MM.1S (cell line): ENCODE results near the gene MICALL2.

Experiments used
- DNase-seq: peaks from one replicate; pipeline ENCODE4 v3.0.0-alpha.2; 2015
- H2AFZ ChIP-seq: fragments of 300-600 bp; sonication (generic); 2 replicates; pipeline ENCODE4 v1.6.0; 2016; ENCODE audit warnings: antibody characterized with exemption, low read length
- H3F3A ChIP-seq: fragments of 300-600 bp; sonication (generic); 2 replicates; pipeline ENCODE4 v1.6.1; 2016; ENCODE audit warnings: mild to moderate bottlenecking, antibody characterized with exemption, low read length, moderate library complexity, mixed read lengths; ENCODE audit not compliant: insufficient read depth
- H3K27ac ChIP-seq: fragments of 300-600 bp; sonication (generic); 2 replicates; pipeline ENCODE4 v1.5.1; 2016; ENCODE audit warnings: mild to moderate bottlenecking, low read length
- H3K27me3 ChIP-seq: fragments of 300-600 bp; sonication (generic); replicated peaks from 2 replicates; pipeline ENCODE4 v1.6.0; 2016; ENCODE audit warnings: low read length; ENCODE audit not compliant: insufficient read depth
- H3K36me3 ChIP-seq: fragments of 300-600 bp; sonication (generic); replicated peaks from 2 replicates; pipeline ENCODE4 v1.6.1; 2016; ENCODE audit warnings: mild to moderate bottlenecking, low read length, mixed read lengths; ENCODE audit not compliant: insufficient read depth
- H3K4me1 ChIP-seq: fragments of 300-600 bp; sonication (generic); 2 replicates; pipeline ENCODE4 v1.6.1; 2016; ENCODE audit warnings: low read length, mixed read lengths
- H3K4me2 ChIP-seq: fragments of 300-600 bp; sonication (generic); 2 replicates; pipeline ENCODE4 v1.6.0; 2016; ENCODE audit warnings: low read depth, low read length
- H3K4me3 ChIP-seq: fragments of 300-600 bp; sonication (generic); 2 replicates; pipeline ENCODE4 v1.5.1; 2016; ENCODE audit warnings: low read length, mixed read lengths
- H3K79me2 ChIP-seq: fragments of 300-600 bp; sonication (generic); 2 replicates; pipeline ENCODE4 v1.6.1; 2016; ENCODE audit warnings: mixed run types, low read length, mixed read lengths
- H3K9ac ChIP-seq: fragments of 300-600 bp; sonication (generic); 2 replicates; pipeline ENCODE4 v1.6.1; 2016; ENCODE audit warnings: low read length, mixed read lengths
- H3K9me2 ChIP-seq: fragments of 300-600 bp; sonication (generic); replicated peaks from 2 replicates; pipeline ENCODE4 v1.6.1; 2016; ENCODE audit warnings: mild to moderate bottlenecking, low read length, mixed read lengths; ENCODE audit not compliant: insufficient read depth
- H3K9me3 ChIP-seq: fragments of 300-600 bp; sonication (generic); replicated peaks from 2 replicates; pipeline ENCODE4 v1.6.1; 2016; ENCODE audit warnings: mild to moderate bottlenecking, low read length, mixed read lengths; ENCODE audit not compliant: insufficient read depth
- H4K20me1 ChIP-seq: fragments of 300-600 bp; sonication (generic); 2 replicates; pipeline ENCODE4 v1.6.1; 2016; ENCODE audit warnings: mild to moderate bottlenecking, low read length, moderate library complexity, mixed read lengths; ENCODE audit not compliant: insufficient read depth
- EZH2 ChIP-seq: fragments of 300-600 bp; sonication (generic); optimal IDR thresholded peaks from 2 replicates; pipeline ENCODE3; 2017; ENCODE audit warnings: low read depth, mild to moderate bottlenecking, antibody characterized with exemption, low read length, mixed read lengths
- EZH2phosphoT487 ChIP-seq: fragments of 300-600 bp; sonication (generic); IDR thresholded peaks from 2 replicates; pipeline ENCODE4 v1.6.1; 2018; ENCODE audit warnings: antibody characterized with exemption, low read length
- TF ChIP-seq, protein P1 (sequence below): fragments of 300-600 bp; sonication (generic); IDR thresholded peaks from 2 replicates; pipeline ENCODE4 v1.5.1; 2016; ENCODE audit warnings: antibody characterized with exemption, low read length, mixed read lengths

MICALL2 gene

DNA sequence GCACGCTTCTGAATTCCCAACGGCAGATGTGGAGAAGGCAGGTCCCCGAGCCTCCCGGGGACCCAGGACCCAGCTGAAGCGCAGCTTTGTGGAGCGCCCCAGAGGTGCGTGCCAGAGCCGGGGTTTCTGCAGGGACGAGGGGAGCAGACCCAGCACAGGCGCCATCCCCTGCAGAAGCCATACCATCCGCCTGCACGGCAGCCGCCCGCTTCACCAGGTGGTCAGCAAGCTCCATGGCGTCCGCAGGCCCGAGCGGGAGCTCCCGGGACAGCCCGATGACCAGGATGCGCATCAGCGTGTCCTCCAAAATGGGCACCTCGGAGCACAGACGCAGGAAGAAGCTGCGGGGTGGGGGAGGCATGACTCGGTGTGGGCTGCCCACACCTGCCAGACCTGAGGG lies 34.3 kb upstream of the MICALL2 start:
- Histone ChIP-seq H3K9ac (no peak overlapping the region), H4K20me1 (no peaks in the 10 kb centered on the region), H3K79me2 (no peaks in the 10 kb centered on the region), H3K9me2 (no peaks in the 10 kb centered on the region), H3K4me1 (no peaks in the 10 kb centered on the region), H3K27me3 (no peaks in the 10 kb centered on the region), H3K9me3 (no peaks in the 10 kb centered on the region), H2AFZ (no peak overlapping the region), H3F3A (no peaks in the 10 kb centered on the region), H3K4me3 (no peak overlapping the region), H3K36me3 (no peaks in the 10 kb centered on the region), H3K27ac (no peak overlapping the region), H3K4me2 (no peak overlapping the region)
- no peak for DNase-seq
- TF ChIP-seq EZH2phosphoT487: no peak
- no peak for TF ChIP-seq EZH2

DNA sequence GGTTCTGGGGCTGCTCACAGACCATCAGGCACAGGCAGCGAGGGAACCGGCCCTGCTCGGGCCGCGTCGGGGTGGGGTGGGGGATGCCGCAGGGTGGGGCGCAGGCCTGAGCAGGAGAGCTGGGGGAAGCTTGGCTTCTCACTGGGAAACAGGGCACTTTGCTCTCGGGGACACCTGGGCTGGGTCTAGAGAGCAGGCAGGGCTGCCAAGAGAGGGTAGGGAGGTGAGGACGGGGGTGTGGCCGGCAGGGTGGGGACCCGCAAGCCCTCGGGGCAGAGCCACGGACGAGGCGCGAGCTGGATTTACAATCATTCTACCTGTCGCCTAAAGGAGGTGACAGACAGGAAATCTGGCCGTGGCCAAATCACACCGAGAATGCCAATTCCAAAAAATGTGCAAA lies 33.9 kb upstream of the MICALL2 start:
- Histone ChIP-seq H3K4me3 (no peak overlapping the region), H3K27ac (no peak overlapping the region), H3K4me2 (no peak overlapping the region), H2AFZ (no peak overlapping the region), H3K79me2 (no peaks in the 10 kb centered on the region), H3K4me1 (no peaks in the 10 kb centered on the region), H3K36me3 (no peaks in the 10 kb centered on the region), H3K9me3 (no peaks in the 10 kb centered on the region), H3K9ac (no peak overlapping the region), H3K9me2 (no peaks in the 10 kb centered on the region), H4K20me1 (no peaks in the 10 kb centered on the region), H3F3A (no peaks in the 10 kb centered on the region), H3K27me3 (no peaks in the 10 kb centered on the region)
- TF ChIP-seq EZH2phosphoT487 (no peak), EZH2 (no peak)
- TF ChIP-seq, protein P1, sequence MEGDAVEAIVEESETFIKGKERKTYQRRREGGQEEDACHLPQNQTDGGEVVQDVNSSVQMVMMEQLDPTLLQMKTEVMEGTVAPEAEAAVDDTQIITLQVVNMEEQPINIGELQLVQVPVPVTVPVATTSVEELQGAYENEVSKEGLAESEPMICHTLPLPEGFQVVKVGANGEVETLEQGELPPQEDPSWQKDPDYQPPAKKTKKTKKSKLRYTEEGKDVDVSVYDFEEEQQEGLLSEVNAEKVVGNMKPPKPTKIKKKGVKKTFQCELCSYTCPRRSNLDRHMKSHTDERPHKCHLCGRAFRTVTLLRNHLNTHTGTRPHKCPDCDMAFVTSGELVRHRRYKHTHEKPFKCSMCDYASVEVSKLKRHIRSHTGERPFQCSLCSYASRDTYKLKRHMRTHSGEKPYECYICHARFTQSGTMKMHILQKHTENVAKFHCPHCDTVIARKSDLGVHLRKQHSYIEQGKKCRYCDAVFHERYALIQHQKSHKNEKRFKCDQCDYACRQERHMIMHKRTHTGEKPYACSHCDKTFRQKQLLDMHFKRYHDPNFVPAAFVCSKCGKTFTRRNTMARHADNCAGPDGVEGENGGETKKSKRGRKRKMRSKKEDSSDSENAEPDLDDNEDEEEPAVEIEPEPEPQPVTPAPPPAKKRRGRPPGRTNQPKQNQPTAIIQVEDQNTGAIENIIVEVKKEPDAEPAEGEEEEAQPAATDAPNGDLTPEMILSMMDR: no peak
- DNase-seq: no peak

DNA sequence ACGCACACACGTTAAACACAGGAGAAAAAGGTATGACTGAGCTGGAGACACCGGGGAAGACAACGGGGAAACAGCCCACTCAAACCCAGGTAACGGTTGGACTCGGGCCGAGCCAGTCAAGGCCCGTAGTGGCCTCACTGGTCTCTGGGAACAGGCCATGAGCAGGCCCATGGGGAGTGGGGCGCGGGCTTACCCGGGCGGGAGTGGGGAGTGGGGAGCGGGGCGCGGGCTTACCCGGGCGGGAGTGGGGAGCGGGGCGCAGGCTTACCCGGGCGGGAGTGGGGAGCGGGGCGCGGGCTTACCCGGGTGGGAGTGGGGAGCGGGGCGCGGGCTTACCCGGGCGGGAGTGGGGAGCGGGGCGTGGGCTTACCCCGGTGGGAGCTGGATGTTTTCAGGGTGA lies 33.4 kb upstream of the MICALL2 start:
- Histone ChIP-seq H3K9ac (no peak overlapping the region), H3K9me3 (no peaks in the 10 kb centered on the region), H3K79me2 (no peaks in the 10 kb centered on the region), H3F3A (no peaks in the 10 kb centered on the region), H3K36me3 (no peaks in the 10 kb centered on the region), H3K4me3 (no peak overlapping the region), H3K4me2 (no peak overlapping the region), H4K20me1 (no peaks in the 10 kb centered on the region), H2AFZ (no peak overlapping the region), H3K9me2 (no peaks in the 10 kb centered on the region), H3K4me1 (no peaks in the 10 kb centered on the region), H3K27me3 (no peaks in the 10 kb centered on the region), H3K27ac (no peak overlapping the region)
- no peak for TF ChIP-seq EZH2phosphoT487
- TF ChIP-seq, protein P1: no peak
- TF ChIP-seq EZH2: no peak
- DNase-seq: no peak

DNA sequence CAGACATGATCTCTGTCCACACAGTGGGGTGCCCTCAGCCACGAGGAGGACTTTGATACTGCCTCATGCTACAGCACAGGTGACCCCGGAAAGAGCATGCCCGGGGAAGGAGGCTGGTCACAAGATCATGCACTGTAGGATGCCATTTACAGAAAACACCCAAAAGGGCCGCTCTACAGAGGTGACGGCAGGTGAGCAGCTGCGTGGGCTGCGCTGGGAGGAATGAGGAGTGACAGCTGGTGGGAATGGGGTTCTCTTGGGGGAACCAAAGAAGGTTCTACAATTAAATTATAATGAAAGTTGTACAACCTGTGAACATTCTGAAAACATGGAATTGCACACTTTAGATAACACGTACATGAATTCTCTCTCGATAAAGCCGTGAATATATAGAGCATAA lies 33.0 kb upstream of the MICALL2 start:
- no peaks in the 10 kb centered on the region for H3K79me2 ChIP-seq
- no peaks in the 10 kb centered on the region for H3K4me1 ChIP-seq
- no peaks in the 10 kb centered on the region for H4K20me1 ChIP-seq
- no peak overlapping the region for H3K27ac ChIP-seq
- H3K9me3 ChIP-seq: no peaks in the 10 kb centered on the region
- DNase-seq: no peak
- no peaks in the 10 kb centered on the region for H3K27me3 ChIP-seq
- no peak overlapping the region for H2AFZ ChIP-seq
- no peaks in the 10 kb centered on the region for H3K9me2 ChIP-seq
- no peak overlapping the region for H3K4me2 ChIP-seq
- TF ChIP-seq, protein P1: no peak
- TF ChIP-seq EZH2phosphoT487 (no peak), EZH2 (no peak)
- H3K9ac ChIP-seq: no peak overlapping the region
- H3K4me3 ChIP-seq: no peak overlapping the region
- no peaks in the 10 kb centered on the region for H3K36me3 ChIP-seq
- no peaks in the 10 kb centered on the region for H3F3A ChIP-seq
